ENCODE measurements around the gene C10orf90.

Gene C10orf90

GRCh38 chr10:126521399-126521798 is 149.1 kb downstream of the C10orf90 start:
- DNase-seq (ENCODE audit: low spot score in 2 of 2) = no peak
- in situ Hi-C loops (cut with MboI; ENCODE audit: low sequenced_read_pairs) = no loop called here
- Histone ChIP-seq H3K36me3 (replicated peaks) (no peaks in the 10 kb centered on the region), H3K4me1 (no peaks in the 10 kb centered on the region), H3K9me3 (no peaks in the 10 kb centered on the region), H3K27me3 (ENCODE audit: low read depth) (no peaks in the 10 kb centered on the region), H3K4me3 (no peak overlapping the region)

GRCh38 chr10:126520751-126521317 is 149.7 kb downstream of the C10orf90 start:
- in situ Hi-C loops (cut with MboI; ENCODE audit: low sequenced_read_pairs) = no loop called here
- no peak for DNase-seq (ENCODE audit: low spot score in 2 of 2)
- H3K4me3 ChIP-seq = no peak overlapping the region
- H3K4me1 ChIP-seq = no peaks in the 10 kb centered on the region
- H3K36me3 ChIP-seq (replicated peaks) = no peaks in the 10 kb centered on the region
- H3K9me3 ChIP-seq = no peaks in the 10 kb centered on the region
- no peaks in the 10 kb centered on the region for H3K27me3 ChIP-seq (ENCODE audit: low read depth)

- H3K36me3 ChIP-seq (replicated peaks) = no peaks in the 10 kb centered on the region
- H3K4me3 ChIP-seq = no peak overlapping the region
- no peaks in the 10 kb centered on the region for H3K9me3 ChIP-seq
- no peak for DNase-seq (ENCODE audit: low spot score in 2 of 2)
- H3K27me3 ChIP-seq (ENCODE audit: low read depth) = no peaks in the 10 kb centered on the region
- no peaks in the 10 kb centered on the region for H3K4me1 ChIP-seq
- in situ Hi-C loops (cut with MboI; ENCODE audit: low sequenced_read_pairs) = no loop called here
Measured at GRCh38 chr10:126519992-126520391, 150.5 kb downstream of the C10orf90 start.

GRCh38 chr10:126519185-126519584 is 151.3 kb downstream of the C10orf90 start:
- Histone ChIP-seq H3K27me3 (ENCODE audit: low read depth) (peaks cover 1% of the 10 kb centered on the region; the same call in 1 of the 2 replicates), H3K4me1 (no peaks in the 10 kb centered on the region), H3K4me3 (no peak overlapping the region), H3K9me3 (no peaks in the 10 kb centered on the region), H3K36me3 (replicated peaks) (no peaks in the 10 kb centered on the region)
- in situ Hi-C loops (cut with MboI; ENCODE audit: low sequenced_read_pairs) = no loop called here
- no peak for DNase-seq (ENCODE audit: low spot score in 2 of 2)

- no peak for DNase-seq (ENCODE audit: low spot score in 2 of 2)
- Histone ChIP-seq H3K36me3 (replicated peaks) (no peaks in the 10 kb centered on the region), H3K9me3 (no peaks in the 10 kb centered on the region), H3K4me3 (no peak overlapping the region), H3K27me3 (ENCODE audit: low read depth) (peaks cover 7% of the 10 kb centered on the region; the same call in 1 of the 2 replicates), H3K4me1 (no peaks in the 10 kb centered on the region)
- in situ Hi-C loops (cut with MboI; ENCODE audit: low sequenced_read_pairs) = no loop called here
Measured at GRCh38 chr10:126518218-126519080, 152.0 kb downstream of the C10orf90 start.

- H3K27me3 ChIP-seq (ENCODE audit: low read depth) = peaks cover 12% of the 10 kb centered on the region; the same call in 1 of the 2 replicates
- H3K4me3 ChIP-seq = no peak overlapping the region
- no peaks in the 10 kb centered on the region for H3K4me1 ChIP-seq
- in situ Hi-C loops (cut with MboI; ENCODE audit: low sequenced_read_pairs) = no loop called here
- no peak for DNase-seq (ENCODE audit: low spot score in 2 of 2)
- H3K9me3 ChIP-seq = no peaks in the 10 kb centered on the region
- no peaks in the 10 kb centered on the region for H3K36me3 ChIP-seq (replicated peaks)
Measured at GRCh38 chr10:126516515-126516914, 154.0 kb downstream of the C10orf90 start.

- Histone ChIP-seq H3K9me3 (no peaks in the 10 kb centered on the region), H3K4me1 (no peaks in the 10 kb centered on the region), H3K4me3 (no peak overlapping the region), H3K36me3 (replicated peaks) (no peaks in the 10 kb centered on the region), H3K27me3 (ENCODE audit: low read depth) (peaks cover 15% of the 10 kb centered on the region; the same call in 1 of the 2 replicates)
- DNase-seq (ENCODE audit: low spot score in 2 of 2) = no peak
- in situ Hi-C loops (cut with MboI; ENCODE audit: low sequenced_read_pairs) = no loop called here
Measured at GRCh38 chr10:126511917-126512479, 158.5 kb downstream of the C10orf90 start.

GRCh38 chr10:126509182-126509581 is 161.3 kb downstream of the C10orf90 start:
- Histone ChIP-seq H3K9me3 (no peaks in the 10 kb centered on the region), H3K4me3 (no peak overlapping the region), H3K4me1 (no peaks in the 10 kb centered on the region), H3K27me3 (ENCODE audit: low read depth) (peaks cover 13% of the 10 kb centered on the region; the same call in 1 of the 2 replicates), H3K36me3 (replicated peaks) (no peaks in the 10 kb centered on the region)
- in situ Hi-C loops (cut with MboI; ENCODE audit: low sequenced_read_pairs) = loop anchor here (10.0 kb wide), 1 partner anchor 524 kb away; no protein-coding TSS in a partner anchor
- no peak for DNase-seq (ENCODE audit: low spot score in 2 of 2)

- DNase-seq (ENCODE audit: low spot score in 2 of 2) = no peak
- H3K4me3 ChIP-seq = no peak overlapping the region
- in situ Hi-C loops (cut with MboI; ENCODE audit: low sequenced_read_pairs) = loop anchor here (10.0 kb wide), 1 partner anchor 524 kb away; no protein-coding TSS in a partner anchor
- no peaks in the 10 kb centered on the region for H3K4me1 ChIP-seq
- no peaks in the 10 kb centered on the region for H3K36me3 ChIP-seq (replicated peaks)
- peaks cover 9% of the 10 kb centered on the region; the same call in 1 of the 2 replicates for H3K27me3 ChIP-seq (ENCODE audit: low read depth)
- H3K9me3 ChIP-seq = no peaks in the 10 kb centered on the region
Measured at GRCh38 chr10:126508535-126509040, 161.9 kb downstream of the C10orf90 start.

- Histone ChIP-seq H3K36me3 (replicated peaks) (no peaks in the 10 kb centered on the region), H3K4me1 (no peaks in the 10 kb centered on the region), H3K27me3 (ENCODE audit: low read depth) (no peaks in the 10 kb centered on the region), H3K4me3 (no peak overlapping the region), H3K9me3 (no peaks in the 10 kb centered on the region)
- DNase-seq (ENCODE audit: low spot score in 2 of 2) = no peak
- in situ Hi-C loops (cut with MboI; ENCODE audit: low sequenced_read_pairs) = loop anchor here (10.0 kb wide), 1 partner anchor 520 kb away; no protein-coding TSS in a partner anchor
Measured at GRCh38 chr10:126504761-126505112, 165.8 kb downstream of the C10orf90 start.

GRCh38 chr10:126504063-126504760 is 166.3 kb downstream of the C10orf90 start:
- Histone ChIP-seq H3K27me3 (ENCODE audit: low read depth) (no peaks in the 10 kb centered on the region), H3K4me1 (no peaks in the 10 kb centered on the region), H3K36me3 (replicated peaks) (no peaks in the 10 kb centered on the region), H3K9me3 (no peaks in the 10 kb centered on the region), H3K4me3 (no peak overlapping the region)
- peak; percentile 51 to 56 for DNase-seq (ENCODE audit: low spot score in 2 of 2)
- in situ Hi-C loops (cut with MboI; ENCODE audit: low sequenced_read_pairs) = loop anchor here (10.0 kb wide), 1 partner anchor 519 kb away; no protein-coding TSS in a partner anchor

- H3K9me3 ChIP-seq = no peaks in the 10 kb centered on the region
- in situ Hi-C loops (cut with MboI; ENCODE audit: low sequenced_read_pairs) = loop anchor here (10.0 kb wide), 1 partner anchor 519 kb away; no protein-coding TSS in a partner anchor
- H3K27me3 ChIP-seq (ENCODE audit: low read depth) = no peaks in the 10 kb centered on the region
- DNase-seq (ENCODE audit: low spot score in 2 of 2) = no peak
- H3K36me3 ChIP-seq (replicated peaks) = no peaks in the 10 kb centered on the region
- H3K4me1 ChIP-seq = no peaks in the 10 kb centered on the region
- H3K4me3 ChIP-seq = no peak overlapping the region
Measured at GRCh38 chr10:126503392-126504062, 167.0 kb downstream of the C10orf90 start.

- Histone ChIP-seq H3K36me3 (replicated peaks) (no peaks in the 10 kb centered on the region), H3K27me3 (ENCODE audit: low read depth) (no peaks in the 10 kb centered on the region), H3K4me1 (no peaks in the 10 kb centered on the region), H3K9me3 (no peaks in the 10 kb centered on the region), H3K4me3 (no peak overlapping the region)
- no peak for DNase-seq (ENCODE audit: low spot score in 2 of 2)
- in situ Hi-C loops (cut with MboI; ENCODE audit: low sequenced_read_pairs) = loop anchor here (10.0 kb wide), 1 partner anchor 518 kb away; no protein-coding TSS in a partner anchor
Measured at GRCh38 chr10:126502441-126502840, 168.1 kb downstream of the C10orf90 start.

Measured in HAP-1 (cell line).